HTR-8/SVneo (cell line): Measurements from ENCODE around the gene FBXL2.
A peak's percentile ranks its signal among the peaks of the same experiment; 100 is the strongest.
"Not testable (repeated sequence)": the region's sequence is repeated elsewhere in the genome, so short reads cannot be mapped to it uniquely, and the experiment has no call there.

Source experiments
- DNase-seq: peaks from one replicate; pipeline ENCODE4 v3.0.0; 2011; ENCODE audit warnings: low spot score, mixed read lengths; ENCODE audit not compliant: insufficient read length
- FAIRE-seq: peaks from 2 replicates; lab custom pipeline; 2011; peaks lifted over from hg19 to GRCh38; lab: Jason Lieb, UNC

The FBXL2 gene

DNA sequence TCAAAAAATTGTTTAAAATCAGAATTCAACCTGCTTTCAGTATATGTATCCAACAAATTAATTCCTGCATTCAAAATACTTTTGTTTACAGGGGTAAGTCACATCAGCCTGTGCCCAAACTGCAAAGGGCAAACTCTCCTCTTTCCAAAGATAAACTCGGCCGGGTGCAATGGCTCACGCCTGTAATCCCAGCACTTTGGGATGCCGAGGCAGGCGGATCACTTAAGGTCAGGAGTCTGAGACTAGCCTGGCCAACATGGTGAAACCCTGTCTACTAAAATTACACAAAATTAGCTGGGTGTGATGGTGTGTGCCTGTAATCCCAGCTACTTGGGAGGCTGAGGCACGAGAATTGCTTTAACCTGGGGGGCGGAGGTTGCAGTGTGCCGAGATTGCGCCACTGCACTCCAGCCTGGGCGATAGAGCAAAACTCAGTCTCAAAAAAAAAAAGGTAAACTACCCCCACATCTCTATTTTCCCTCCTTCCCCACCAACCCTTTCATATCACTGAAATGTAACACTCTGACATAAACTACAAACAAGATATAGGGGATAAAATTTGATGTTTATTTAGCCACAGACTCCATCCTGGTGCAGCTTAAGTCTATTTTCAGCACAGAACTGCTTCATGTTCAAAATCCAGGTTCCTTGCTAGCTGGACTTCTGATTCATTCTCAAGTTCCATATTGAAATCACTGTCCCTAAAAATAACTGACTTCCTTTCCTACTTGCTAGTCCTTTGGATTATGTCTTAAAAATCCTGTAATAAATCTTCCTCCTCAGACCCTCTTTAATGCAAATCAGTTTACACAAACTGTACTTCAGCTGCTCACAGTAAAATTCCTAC, 147.6 kb downstream of the FBXL2 start:
- no peak for DNase-seq
- FAIRE-seq, result no peak

DNA sequence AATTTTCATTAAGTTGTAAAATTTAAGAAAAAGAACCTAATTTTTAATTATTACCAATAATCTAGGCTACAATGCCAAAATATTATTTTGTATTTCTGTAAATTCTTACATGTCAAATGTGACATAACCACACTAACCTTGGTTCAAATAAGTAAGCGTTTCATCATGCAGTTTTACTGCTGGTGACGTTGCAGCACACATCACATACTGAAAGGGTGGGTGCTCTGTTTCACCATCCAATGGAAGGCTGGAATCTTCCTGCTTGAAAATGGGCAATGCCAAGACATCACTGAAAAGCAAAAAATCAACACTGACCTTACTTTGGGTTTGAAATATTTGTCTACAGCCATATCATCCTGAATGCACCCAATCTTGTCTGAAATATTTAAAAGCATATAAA, 148.2 kb downstream of the FBXL2 start:
- FAIRE-seq (peak; percentile 20), DNase-seq (no peak)

DNA sequence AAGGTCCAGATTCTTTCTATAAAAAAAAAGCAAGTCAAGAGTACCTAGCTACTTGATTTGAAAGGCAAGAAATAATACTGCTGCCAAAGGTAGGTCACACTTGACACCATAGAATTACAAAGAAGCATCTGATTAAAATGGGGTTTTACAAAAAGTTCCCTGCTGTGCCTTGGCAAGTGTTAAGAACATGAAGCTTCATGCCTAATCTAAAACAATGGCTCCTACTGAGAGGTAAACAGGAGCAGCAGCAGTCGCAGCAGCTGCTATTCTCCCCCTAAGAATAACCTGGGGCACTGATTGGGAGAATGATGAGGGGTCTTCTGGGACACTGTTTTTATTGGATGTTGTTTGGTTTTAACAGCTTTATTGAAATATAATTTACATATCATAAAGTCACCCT, 148.8 kb downstream of the FBXL2 start:
- FAIRE-seq, result no peak
- DNase-seq, result no peak

DNA sequence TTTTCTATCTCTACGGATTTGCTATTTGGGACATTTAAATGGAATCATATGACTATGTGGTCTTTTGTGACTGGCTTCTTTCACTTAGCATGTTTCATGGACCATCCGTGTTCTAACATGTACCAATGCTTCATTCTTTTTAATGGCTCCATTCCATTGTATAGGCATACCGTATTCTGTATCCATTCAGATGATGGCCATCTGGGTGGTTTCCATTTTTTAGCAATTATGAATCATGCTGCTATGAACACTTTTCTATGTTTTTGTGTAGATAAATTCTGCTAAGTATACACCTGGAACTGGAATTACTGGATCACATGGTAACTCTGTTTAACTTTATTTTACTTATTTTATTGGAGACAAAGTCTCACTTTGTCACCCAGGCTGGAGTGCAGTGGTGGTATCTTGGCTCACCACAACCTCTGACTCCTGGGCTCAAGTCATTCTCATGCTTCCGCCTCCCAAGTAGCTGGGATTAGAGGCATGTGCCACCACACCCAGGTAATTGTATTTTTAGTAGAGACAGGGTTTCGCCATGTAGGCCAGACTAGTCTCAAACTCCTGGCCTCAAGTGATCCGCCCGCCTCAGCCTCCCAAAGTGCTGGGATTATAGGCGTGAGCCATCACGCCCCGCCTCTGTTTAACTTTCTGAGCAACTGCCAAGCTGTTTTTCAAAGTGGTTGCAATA, 149.5 kb downstream of the FBXL2 start:
- FAIRE-seq (no peak), DNase-seq (no peak)

DNA sequence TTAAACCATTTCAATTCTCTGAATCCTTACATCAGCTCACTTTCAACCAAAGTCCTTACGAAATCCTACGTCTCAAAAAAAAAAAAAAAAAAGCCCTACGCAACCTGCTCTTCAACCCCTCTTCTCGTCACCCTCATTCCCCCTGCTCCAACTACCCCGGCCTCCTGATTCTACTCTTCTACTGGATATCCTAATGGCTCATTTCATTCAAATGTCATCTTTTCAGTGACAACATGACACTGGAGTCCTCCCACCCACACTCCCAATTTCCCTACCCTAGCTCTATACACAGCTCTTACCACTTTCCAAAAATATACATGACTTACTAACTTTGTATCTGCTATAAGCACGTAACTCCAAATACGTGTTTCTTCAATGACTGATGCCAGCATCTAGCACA, 151.5 kb downstream of the FBXL2 start:
- no peak for FAIRE-seq
- DNase-seq, result no peak

DNA sequence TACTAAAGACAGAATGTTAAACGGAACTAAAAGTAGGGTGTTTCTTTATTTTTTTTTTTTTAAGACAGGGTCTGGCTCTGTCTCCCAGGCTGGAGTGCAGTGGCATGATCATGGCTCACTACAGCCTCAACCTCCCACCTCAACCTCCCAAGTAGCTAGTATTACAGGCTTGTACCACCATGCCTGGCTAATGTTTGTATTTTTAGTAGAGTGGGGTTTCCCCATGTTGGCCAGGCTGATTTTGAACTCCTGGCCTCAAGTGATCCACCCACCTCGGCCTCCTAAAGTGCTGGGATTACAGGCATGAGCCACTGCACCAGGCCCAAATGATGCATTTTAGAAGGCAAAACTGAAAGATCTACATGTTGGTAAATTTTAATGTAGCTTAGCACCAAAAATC, 152.1 kb downstream of the FBXL2 start:
- not testable (repeated sequence) for DNase-seq, FAIRE-seq

DNA sequence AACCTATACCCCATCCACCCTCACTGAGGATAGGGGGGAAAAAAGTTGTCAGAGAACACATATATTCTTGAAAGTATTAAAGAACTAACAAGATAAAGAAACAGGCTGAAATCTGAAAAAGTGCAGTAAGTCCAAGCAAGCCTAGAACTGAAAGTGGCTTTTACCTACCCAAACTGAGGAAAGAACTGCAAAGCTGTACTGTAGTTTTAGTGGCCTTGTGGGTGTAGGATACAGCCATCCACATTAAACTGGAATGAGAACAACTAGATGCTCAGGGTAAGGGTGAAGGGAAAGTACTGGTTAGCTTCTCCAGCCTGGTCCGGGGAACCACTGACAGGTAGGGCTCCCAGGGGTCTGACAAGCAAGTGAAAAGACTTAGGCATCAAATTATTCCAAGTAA, 152.8 kb downstream of the FBXL2 start:
- FAIRE-seq, result no peak
- no peak for DNase-seq

DNA sequence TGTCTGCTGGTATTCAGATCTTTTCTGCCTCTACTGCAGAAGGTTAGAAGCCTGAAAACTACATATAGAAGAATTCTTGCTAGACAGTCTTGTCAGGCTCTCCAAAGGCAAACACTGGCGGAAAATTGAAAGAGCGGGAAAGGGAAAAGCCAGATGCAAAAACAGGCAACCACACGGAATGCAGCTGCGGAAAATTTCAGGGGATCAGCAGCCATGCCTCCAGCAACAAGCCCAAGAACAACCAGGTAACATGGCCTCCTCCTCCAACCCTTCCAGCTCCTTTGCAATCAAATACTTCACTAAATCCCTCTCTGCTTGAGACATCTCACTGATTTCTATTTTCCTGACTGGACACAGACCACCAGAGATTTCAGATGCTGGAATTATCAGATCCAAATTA, 153.3 kb downstream of the FBXL2 start:
- FAIRE-seq, result no peak
- no peak for DNase-seq

DNA sequence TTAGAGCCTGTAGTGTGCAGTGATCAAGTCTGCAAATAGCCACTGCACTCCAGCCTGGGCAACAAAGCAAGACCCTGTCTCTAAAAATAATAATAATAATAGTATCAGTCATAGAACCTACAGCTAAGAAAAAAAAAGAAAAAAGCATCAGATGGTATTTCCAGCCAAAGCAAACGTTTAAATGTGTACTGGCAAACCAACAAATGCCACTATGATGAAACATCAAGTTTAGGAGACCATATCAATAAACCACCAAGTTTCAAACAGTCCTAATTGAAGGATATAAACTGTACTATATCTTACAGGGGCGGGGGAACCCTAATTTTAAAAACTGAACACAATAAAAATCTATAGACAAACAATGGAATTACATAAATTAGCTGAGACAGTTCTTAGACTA, 156.6 kb downstream of the FBXL2 start:
- FAIRE-seq (no peak), DNase-seq (no peak)
